ENCODE measurements around the gene CACNB2. TPM values are rescaled to one million over a fixed set of nuclear protein-coding genes. Genes with fewer than 3 reads are reported as not detected.

CACNB2 gene
- total and polyA plus RNA-seq, 7 experiments from 2014 or later, result 0.30 to 0.49 (median 0.48) TPM; not detected in 4

DNA sequence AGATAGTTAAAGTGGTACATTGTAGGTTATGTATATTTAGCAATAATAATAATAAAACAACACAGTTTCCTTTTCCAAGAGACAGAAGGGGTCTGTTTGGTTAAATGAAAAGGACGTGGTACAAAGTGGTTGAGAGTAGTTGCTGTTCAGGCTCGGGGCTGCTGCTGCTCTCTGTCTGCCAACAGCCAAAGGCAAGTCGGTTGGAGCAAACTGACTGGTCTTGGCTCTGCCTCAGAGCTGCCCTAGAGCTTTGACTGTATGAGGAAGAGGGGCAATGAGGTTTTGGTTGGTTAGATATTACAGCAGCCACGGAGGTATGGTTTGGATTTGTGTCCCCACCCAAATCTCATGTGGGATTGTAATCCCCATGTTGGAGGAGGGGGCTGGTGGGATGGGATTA, 95.3 kb downstream of the CACNB2 start:
- intact Hi-C loops (cut with micrococcal nuclease), result no loop called here
- no peaks in the 10 kb centered on the region for H3K27me3 ChIP-seq (ENCODE audit: control insufficient read depth in 2 of 2, insufficient read depth in 2 of 2, low read length in 2 of 2)
- no peak for DNase-seq
- H3K4me3 ChIP-seq (ENCODE audit: low read length), result no peak overlapping the region
- peaks cover 0 to 16% (median 4%) of the 10 kb centered on the region in 5 donors for H3K27me3 Mint-ChIP-seq
- H3K4me1 ChIP-seq (ENCODE audit: control insufficient read depth in 2 of 2, insufficient read depth in 2 of 2, low read length in 2 of 2), result no peaks in the 10 kb centered on the region
- no peak overlapping the region for H3K27ac Mint-ChIP-seq
- no peak overlapping the region for H3K4me3 Mint-ChIP-seq
- ATAC-seq, result no peak
- H3K36me3 ChIP-seq (ENCODE audit: control insufficient read depth in 2 of 3, insufficient read depth in 3 of 3, low read length in 3 of 3), result no peaks in the 10 kb centered on the region
- no peak overlapping the region for H3K27ac ChIP-seq (ENCODE audit: low read depth, low read length)
- no peaks in the 10 kb centered on the region for H3K4me1 Mint-ChIP-seq
- H3K9me3 ChIP-seq (ENCODE audit: control insufficient read depth in 2 of 3, low read length in 3 of 3), result no peaks in the 10 kb centered on the region
- ChIA-PET POLR2A (no interaction called here), CTCF (no interaction called here)
- no peaks in the 10 kb centered on the region for H3K9me3 Mint-ChIP-seq
- H3K36me3 Mint-ChIP-seq, result no peaks in the 10 kb centered on the region

DNA sequence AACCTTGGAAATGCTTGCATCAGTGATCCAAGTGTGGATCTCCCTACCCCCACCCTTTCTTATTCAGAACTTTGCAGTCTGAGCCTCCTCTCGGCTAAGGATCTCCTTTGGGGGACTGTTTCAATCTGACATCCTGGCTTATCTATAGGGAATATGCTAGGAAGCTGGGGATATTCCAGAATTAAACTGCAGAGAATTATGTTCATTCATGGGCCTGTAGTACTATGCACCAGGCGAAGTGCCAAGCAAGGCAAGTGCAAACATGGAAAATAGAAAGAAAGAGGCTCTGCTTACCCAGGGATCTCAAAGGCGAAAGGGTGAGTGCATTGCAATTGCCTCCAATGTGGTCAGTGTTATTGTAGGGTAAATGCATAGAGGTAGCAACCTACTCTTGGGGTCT, 96.5 kb downstream of the CACNB2 start:
- no peaks in the 10 kb centered on the region for H3K4me1 Mint-ChIP-seq
- no peaks in the 10 kb centered on the region for H3K36me3 Mint-ChIP-seq
- no peaks in the 10 kb centered on the region for H3K4me1 ChIP-seq (ENCODE audit: control insufficient read depth in 2 of 2, insufficient read depth in 2 of 2, low read length in 2 of 2)
- ATAC-seq (no peak), DNase-seq (no peak)
- H3K27me3 ChIP-seq (ENCODE audit: control insufficient read depth in 2 of 2, insufficient read depth in 2 of 2, low read length in 2 of 2), result no peaks in the 10 kb centered on the region
- POLR2A ChIA-PET, result no interaction called here
- intact Hi-C loops (cut with micrococcal nuclease), result no loop called here
- no peaks in the 10 kb centered on the region for H3K9me3 ChIP-seq (ENCODE audit: control insufficient read depth in 2 of 3, low read length in 3 of 3)
- H3K9me3 Mint-ChIP-seq, result no peaks in the 10 kb centered on the region
- H3K4me3 Mint-ChIP-seq, result no peak overlapping the region
- H3K27me3 Mint-ChIP-seq, result peaks cover 0 to 16% (median 4%) of the 10 kb centered on the region in 5 donors
- H3K27ac Mint-ChIP-seq, result no peak overlapping the region
- no peak overlapping the region for H3K27ac ChIP-seq (ENCODE audit: low read depth, low read length)
- H3K36me3 ChIP-seq (ENCODE audit: control insufficient read depth in 2 of 3, insufficient read depth in 3 of 3, low read length in 3 of 3), result no peaks in the 10 kb centered on the region
- CTCF ChIA-PET, result no interaction called here
- H3K4me3 ChIP-seq (ENCODE audit: low read length), result no peak overlapping the region

DNA sequence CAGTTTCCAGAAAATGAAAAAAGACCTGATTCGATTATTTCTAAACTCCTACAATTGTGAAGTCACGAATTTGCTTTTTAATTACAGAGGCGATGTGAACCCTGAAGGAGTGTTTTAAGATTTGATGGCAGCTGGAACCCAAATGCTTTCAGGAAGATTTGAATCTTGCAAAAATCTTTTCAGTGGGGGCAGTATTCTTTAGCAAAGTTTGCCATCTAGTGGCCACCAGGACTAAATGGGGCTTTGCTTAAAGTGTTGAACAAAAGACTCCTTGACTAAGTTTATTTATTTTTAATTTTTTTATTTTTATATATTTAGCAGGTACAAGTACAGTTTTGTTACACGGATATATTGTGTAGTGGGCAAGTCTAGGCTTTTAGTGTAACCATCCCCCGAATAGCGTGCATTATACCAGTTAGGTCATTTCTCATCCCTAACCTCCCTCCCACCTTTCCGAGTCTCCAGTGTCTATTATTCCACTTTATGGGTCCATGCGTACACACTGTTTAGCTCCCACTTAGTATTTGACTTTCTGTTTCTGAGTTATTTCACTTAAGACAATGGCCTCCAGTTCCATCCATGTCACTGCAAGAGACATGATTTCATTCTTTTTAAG, 98.8 kb downstream of the CACNB2 start:
- DNase-seq, result no peak
- CTCF ChIA-PET, result no interaction called here
- no peaks in the 10 kb centered on the region for H3K9me3 ChIP-seq (ENCODE audit: control insufficient read depth in 2 of 3, low read length in 3 of 3)

GRCh38 chr10:18240185-18240882, 100.1 kb downstream of the CACNB2 start:
- Histone ChIP-seq H3K9me3 (ENCODE audit: control insufficient read depth in 2 of 3, low read length in 3 of 3) (no peaks in the 10 kb centered on the region), H3K36me3 (ENCODE audit: control insufficient read depth in 2 of 3, insufficient read depth in 3 of 3, low read length in 3 of 3) (no peaks in the 10 kb centered on the region), H3K27me3 (ENCODE audit: control insufficient read depth in 2 of 2, insufficient read depth in 2 of 2, low read length in 2 of 2) (no peaks in the 10 kb centered on the region), H3K27ac (ENCODE audit: low read depth, low read length) (no peak overlapping the region), H3K4me1 (ENCODE audit: control insufficient read depth in 2 of 2, insufficient read depth in 2 of 2, low read length in 2 of 2) (no peaks in the 10 kb centered on the region), H3K4me3 (ENCODE audit: low read length) (no peak overlapping the region)
- H3K4me1 Mint-ChIP-seq, result no peaks in the 10 kb centered on the region
- ATAC-seq (no peak), DNase-seq (no peak)
- H3K4me3 Mint-ChIP-seq, result no peak overlapping the region
- no peak overlapping the region for H3K27ac Mint-ChIP-seq
- no peaks in the 10 kb centered on the region for H3K36me3 Mint-ChIP-seq
- POLR2A ChIA-PET, result no interaction called here
- CTCF ChIA-PET, result no interaction called here
- H3K27me3 Mint-ChIP-seq, result peaks cover 0 to 6% (median 0%) of the 10 kb centered on the region in 5 donors
- intact Hi-C loops (cut with micrococcal nuclease), result no loop called here
- peaks cover 0 to 10% (median 2%) of the 10 kb centered on the region in 11 donors for H3K9me3 Mint-ChIP-seq

More for the DNA sequence above, 98.8 kb downstream of the CACNB2 start:
- intact Hi-C loops (cut with micrococcal nuclease), result no loop called here
- H3K27me3 ChIP-seq (ENCODE audit: control insufficient read depth in 2 of 2, insufficient read depth in 2 of 2, low read length in 2 of 2), result no peaks in the 10 kb centered on the region
- no peaks in the 10 kb centered on the region for H3K36me3 Mint-ChIP-seq
- no peak overlapping the region for H3K27ac ChIP-seq (ENCODE audit: low read depth, low read length)
- H3K36me3 ChIP-seq (ENCODE audit: control insufficient read depth in 2 of 3, insufficient read depth in 3 of 3, low read length in 3 of 3), result no peaks in the 10 kb centered on the region
- no peak overlapping the region for H3K27ac Mint-ChIP-seq
- no peaks in the 10 kb centered on the region for H3K4me1 ChIP-seq (ENCODE audit: control insufficient read depth in 2 of 2, insufficient read depth in 2 of 2, low read length in 2 of 2)
- no peak overlapping the region for H3K4me3 Mint-ChIP-seq
- H3K4me3 ChIP-seq (ENCODE audit: low read length), result no peak overlapping the region
- peaks cover 0 to 9% (median 4%) of the 10 kb centered on the region in 5 donors for H3K27me3 Mint-ChIP-seq
- no peak for ATAC-seq
- H3K4me1 Mint-ChIP-seq, result no peaks in the 10 kb centered on the region
- H3K9me3 Mint-ChIP-seq, result peaks cover 0 to 7% (median 0%) of the 10 kb centered on the region in 11 donors
- POLR2A ChIA-PET, result no interaction called here

DNA sequence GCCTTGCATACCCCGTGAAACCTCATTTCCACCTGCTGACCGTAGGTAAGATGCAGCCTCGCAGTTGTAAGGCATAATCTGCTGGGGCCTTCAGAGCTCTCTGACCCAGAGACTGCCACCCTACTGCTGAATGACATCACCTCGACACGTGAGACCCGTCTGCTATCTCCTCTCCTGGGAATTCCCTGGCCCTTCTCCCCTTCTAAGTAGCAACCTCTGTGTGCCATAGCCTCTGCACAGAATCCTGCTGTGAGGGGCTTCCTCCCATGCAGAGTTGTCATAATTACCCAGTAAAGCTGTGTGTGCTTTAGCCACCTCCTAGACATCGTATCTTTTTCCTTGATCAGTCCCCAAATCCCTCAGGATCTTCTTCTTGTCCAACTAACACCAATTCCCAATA, 106.7 kb downstream of the CACNB2 start:
- Histone ChIP-seq H3K27ac (ENCODE audit: low read depth, low read length) (no peak overlapping the region), H3K4me1 (ENCODE audit: control insufficient read depth in 2 of 2, insufficient read depth in 2 of 2, low read length in 2 of 2) (no peaks in the 10 kb centered on the region), H3K9me3 (ENCODE audit: control insufficient read depth in 2 of 3, low read length in 3 of 3) (no peaks in the 10 kb centered on the region), H3K36me3 (ENCODE audit: control insufficient read depth in 2 of 3, insufficient read depth in 3 of 3, low read length in 3 of 3) (no peaks in the 10 kb centered on the region), H3K27me3 (ENCODE audit: control insufficient read depth in 2 of 2, insufficient read depth in 2 of 2, low read length in 2 of 2) (no peaks in the 10 kb centered on the region), H3K4me3 (ENCODE audit: low read length) (no peak overlapping the region)
- POLR2A ChIA-PET, result no interaction called here
- peaks cover 0 to 14% (median 2%) of the 10 kb centered on the region in 11 donors for H3K9me3 Mint-ChIP-seq
- peaks cover 0 to 10% (median 5%) of the 10 kb centered on the region in 5 donors for H3K27me3 Mint-ChIP-seq
- intact Hi-C loops (cut with micrococcal nuclease), result no loop called here
- no peak for DNase-seq
- ATAC-seq, result no peak
- H3K27ac Mint-ChIP-seq, result no peak overlapping the region
- H3K4me3 Mint-ChIP-seq, result no peak overlapping the region
- H3K36me3 Mint-ChIP-seq, result no peaks in the 10 kb centered on the region
- H3K4me1 Mint-ChIP-seq, result no peaks in the 10 kb centered on the region
- CTCF ChIA-PET, result no interaction called here

GRCh38 chr10:18252086-18252485, 111.9 kb downstream of the CACNB2 start:
- ATAC-seq (no peak), DNase-seq (no peak)
- ChIA-PET CTCF (no interaction called here), POLR2A (no interaction called here)
- no peaks in the 10 kb centered on the region for H3K36me3 ChIP-seq (ENCODE audit: control insufficient read depth in 2 of 3, insufficient read depth in 3 of 3, low read length in 3 of 3)
- intact Hi-C loops (cut with micrococcal nuclease), result no loop called here
- no peak overlapping the region for H3K27ac ChIP-seq (ENCODE audit: low read depth, low read length)
- Mint-ChIP-seq H3K4me3 (no peak overlapping the region), H3K9me3 (peaks cover 0 to 5% (median 0%) of the 10 kb centered on the region in 11 donors), H3K36me3 (no peaks in the 10 kb centered on the region), H3K4me1 (no peaks in the 10 kb centered on the region), H3K27ac (no peak overlapping the region), H3K27me3 (peaks cover 0 to 18% (median 8%) of the 10 kb centered on the region in 5 donors)
- no peak overlapping the region for H3K4me3 ChIP-seq (ENCODE audit: low read length)
- no peaks in the 10 kb centered on the region for H3K9me3 ChIP-seq (ENCODE audit: control insufficient read depth in 2 of 3, low read length in 3 of 3)
- no peaks in the 10 kb centered on the region for H3K27me3 ChIP-seq (ENCODE audit: control insufficient read depth in 2 of 2, insufficient read depth in 2 of 2, low read length in 2 of 2)
- no peaks in the 10 kb centered on the region for H3K4me1 ChIP-seq (ENCODE audit: control insufficient read depth in 2 of 2, insufficient read depth in 2 of 2, low read length in 2 of 2)

- Mint-ChIP-seq H3K9me3 (peaks cover 0 to 4% (median 0%) of the 10 kb centered on the region in 11 donors), H3K4me1 (no peaks in the 10 kb centered on the region), H3K4me3 (no peak overlapping the region), H3K36me3 (no peaks in the 10 kb centered on the region), H3K27ac (no peak overlapping the region), H3K27me3 (peaks cover 0 to 16% (median 11%) of the 10 kb centered on the region in 5 donors)
- no peaks in the 10 kb centered on the region for H3K36me3 ChIP-seq (ENCODE audit: control insufficient read depth in 2 of 3, insufficient read depth in 3 of 3, low read length in 3 of 3)
- intact Hi-C loops (cut with micrococcal nuclease), result no loop called here
- no peaks in the 10 kb centered on the region for H3K9me3 ChIP-seq (ENCODE audit: control insufficient read depth in 2 of 3, low read length in 3 of 3)
- ChIA-PET CTCF (no interaction called here), POLR2A (no interaction called here)
- ATAC-seq (no peak), DNase-seq (no peak)
- no peak overlapping the region for H3K27ac ChIP-seq (ENCODE audit: low read depth, low read length)
- no peaks in the 10 kb centered on the region for H3K4me1 ChIP-seq (ENCODE audit: control insufficient read depth in 2 of 2, insufficient read depth in 2 of 2, low read length in 2 of 2)
- no peaks in the 10 kb centered on the region for H3K27me3 ChIP-seq (ENCODE audit: control insufficient read depth in 2 of 2, insufficient read depth in 2 of 2, low read length in 2 of 2)
- H3K4me3 ChIP-seq (ENCODE audit: low read length), result no peak overlapping the region
Measured at GRCh38 chr10:18254086-18254485, 113.9 kb downstream of the CACNB2 start.

All from naive thymus-derived CD4-positive, alpha-beta T cell (primary cell).